Measurements from ENCODE around the gene CYB5R2. TPM values are rescaled to one million over a fixed set of nuclear protein-coding genes. Genes with fewer than 3 reads are reported as not detected.

The CYB5R2 gene
- total and polyA plus RNA-seq, 4 donors: 0.19 to 3.7 (median 2.0) TPM

- peak; percentile 68 for TF ChIP-seq FOXA2 (IDR thresholded peaks at IDR 0.05)
- TF ChIP-seq ATF3 (IDR thresholded peaks at IDR 0.05): no peak
- TF ChIP-seq CTCF (IDR thresholded peaks at IDR 0.05; ENCODE audit: low read depth, low read length, missing input control): no peak
- peak; percentile 48 to 66 for TF ChIP-seq RAD21 (IDR thresholded peaks at IDR 0.05)
- TF ChIP-seq SP1 (IDR thresholded peaks at IDR 0.05): peak; percentile 98
- TF ChIP-seq MAX (IDR thresholded peaks at IDR 0.05): no peak
- TF ChIP-seq NR2F2 (IDR thresholded peaks at IDR 0.05): no peak
- TF ChIP-seq HNF4A (conservative IDR thresholded peaks at IDR 0.05): peak; percentile 98 to 99
- TF ChIP-seq JUND (IDR thresholded peaks at IDR 0.05): peak; percentile 47 to 79
- peak in 1 of 2 donors; percentile 66 for TF ChIP-seq EGR1 (IDR thresholded peaks at IDR 0.05; ENCODE audit: low read depth in 2 of 2)
- TF ChIP-seq HNF4G (IDR thresholded peaks at IDR 0.05): peak; percentile 96
- no peak for TF ChIP-seq TAF1 (conservative IDR thresholded peaks at IDR 0.05)
- peak; percentile 84 to 94 for TF ChIP-seq RXRA (IDR thresholded peaks at IDR 0.05)
- TF ChIP-seq FOXA1 (IDR thresholded peaks at IDR 0.05): peak; percentile 80
- TF ChIP-seq ZBTB33 (IDR thresholded peaks at IDR 0.05): no peak
- peak; percentile 82 for TF ChIP-seq YY1 (IDR thresholded peaks at IDR 0.05)
- TF ChIP-seq REST (IDR thresholded peaks at IDR 0.05): peak; percentile 90
- TF ChIP-seq GABPA (IDR thresholded peaks at IDR 0.05 in 1 of 2, conservative IDR thresholded peaks at IDR 0.05 in 1 of 2): no peak
- H3K9me3 ChIP-seq (ENCODE audit: control insufficient read depth in 4 of 4, low read length in 3 of 4): no peaks in the 10 kb centered on the region
- no peak for DNase-seq (ENCODE audit: low spot score)
- H3K9ac ChIP-seq (ENCODE audit: low read depth in 1 of 2, low read length in 2 of 2): peak overlapping the region in 1 of 2 donors; percentile 60
- H3K27me3 ChIP-seq (ENCODE audit: control insufficient read depth in 4 of 4, insufficient read depth in 4 of 4, low read length in 3 of 4): no peaks in the 10 kb centered on the region
- no peak overlapping the region for H3K4me3 ChIP-seq (ENCODE audit: low read depth in 1 of 3, low read length in 3 of 3)
- WGBS: 56% methylated on average over 3 of the region's 3 CpGs
- H3K4me1 ChIP-seq (ENCODE audit: control insufficient read depth in 4 of 4, insufficient read depth in 4 of 4, low read length in 3 of 4): peaks cover 0 to 18% (median 9%) of the 10 kb centered on the region in 4 donors
- H3K27ac ChIP-seq (ENCODE audit: low read depth in 1 of 2, low read length in 2 of 2): peak overlapping the region; percentile 62 to 81
- H3K36me3 ChIP-seq (ENCODE audit: control insufficient read depth in 4 of 4, insufficient read depth in 3 of 4, low read depth in 1 of 4, low read length in 3 of 4): peaks cover 6 to 60% (median 53%) of the 10 kb centered on the region in 4 donors
These were observed 25.0 kb downstream of the CYB5R2 start for GRCh38 chr11:7648264-7648663.
